ENCODE measurements around the gene RAB10.
A peak's percentile ranks its signal among the peaks of the same experiment; 100 is the strongest.
"Not testable (repeated sequence)": the region's sequence is repeated elsewhere in the genome, so short reads cannot be mapped to it uniquely, and the experiment has no call there.

The RAB10 gene

DNA sequence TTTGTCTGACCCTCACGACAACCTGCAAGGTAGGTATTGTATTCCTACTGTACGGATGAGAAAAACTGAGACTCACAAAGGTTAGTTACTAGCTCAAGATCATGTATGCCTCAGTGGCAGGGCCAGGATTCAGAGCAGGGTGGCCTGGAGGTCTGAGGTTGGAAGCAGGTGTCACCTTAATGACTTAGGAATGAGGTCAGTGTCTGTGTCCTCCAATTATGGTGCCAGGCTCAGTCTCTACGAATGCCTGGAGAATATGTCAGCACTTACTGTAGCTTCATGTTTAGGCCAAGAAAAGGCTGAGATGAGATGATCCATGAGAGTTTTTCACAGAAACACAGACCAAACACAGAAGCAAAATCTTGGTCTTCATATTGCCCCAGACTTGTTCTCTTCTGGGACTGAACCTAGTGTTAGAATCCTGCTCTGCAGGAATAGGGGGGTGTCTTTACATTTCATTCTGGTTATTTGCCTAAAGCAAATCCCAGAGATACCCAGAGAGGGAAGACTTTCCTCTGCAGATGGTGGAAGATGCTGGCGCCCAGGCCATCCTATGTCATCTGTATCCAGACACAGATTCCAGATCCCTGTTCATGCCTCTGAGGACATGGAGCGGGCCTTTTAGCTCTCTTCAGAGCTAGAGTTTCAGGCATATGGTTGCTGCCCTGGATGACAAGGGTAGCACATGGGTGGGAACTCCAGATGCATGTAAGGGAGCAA, 16.3 kb upstream of the RAB10 start:
- intact Hi-C loops (cut with DNase I; ENCODE audit: low total_unique reads), result no loop called here
- Histone ChIP-seq H3K4me1 (peaks cover 0 to 15% (median 10%) of the 10 kb centered on the region in 4 donors), H3K4me3 (no peak overlapping the region), H3K36me3 (no peaks in the 10 kb centered on the region), H3K27ac (peak overlapping the region; percentile 52 to 55), H3K27me3 (no peaks in the 10 kb centered on the region), H3K9me3 (no peaks in the 10 kb centered on the region)
- TF ChIP-seq, protein P1, sequence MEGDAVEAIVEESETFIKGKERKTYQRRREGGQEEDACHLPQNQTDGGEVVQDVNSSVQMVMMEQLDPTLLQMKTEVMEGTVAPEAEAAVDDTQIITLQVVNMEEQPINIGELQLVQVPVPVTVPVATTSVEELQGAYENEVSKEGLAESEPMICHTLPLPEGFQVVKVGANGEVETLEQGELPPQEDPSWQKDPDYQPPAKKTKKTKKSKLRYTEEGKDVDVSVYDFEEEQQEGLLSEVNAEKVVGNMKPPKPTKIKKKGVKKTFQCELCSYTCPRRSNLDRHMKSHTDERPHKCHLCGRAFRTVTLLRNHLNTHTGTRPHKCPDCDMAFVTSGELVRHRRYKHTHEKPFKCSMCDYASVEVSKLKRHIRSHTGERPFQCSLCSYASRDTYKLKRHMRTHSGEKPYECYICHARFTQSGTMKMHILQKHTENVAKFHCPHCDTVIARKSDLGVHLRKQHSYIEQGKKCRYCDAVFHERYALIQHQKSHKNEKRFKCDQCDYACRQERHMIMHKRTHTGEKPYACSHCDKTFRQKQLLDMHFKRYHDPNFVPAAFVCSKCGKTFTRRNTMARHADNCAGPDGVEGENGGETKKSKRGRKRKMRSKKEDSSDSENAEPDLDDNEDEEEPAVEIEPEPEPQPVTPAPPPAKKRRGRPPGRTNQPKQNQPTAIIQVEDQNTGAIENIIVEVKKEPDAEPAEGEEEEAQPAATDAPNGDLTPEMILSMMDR (IDR thresholded peaks at IDR 0.05), result no peak
- DNase-seq, result peak in 1 of 2 donors; percentile 45

DNA sequence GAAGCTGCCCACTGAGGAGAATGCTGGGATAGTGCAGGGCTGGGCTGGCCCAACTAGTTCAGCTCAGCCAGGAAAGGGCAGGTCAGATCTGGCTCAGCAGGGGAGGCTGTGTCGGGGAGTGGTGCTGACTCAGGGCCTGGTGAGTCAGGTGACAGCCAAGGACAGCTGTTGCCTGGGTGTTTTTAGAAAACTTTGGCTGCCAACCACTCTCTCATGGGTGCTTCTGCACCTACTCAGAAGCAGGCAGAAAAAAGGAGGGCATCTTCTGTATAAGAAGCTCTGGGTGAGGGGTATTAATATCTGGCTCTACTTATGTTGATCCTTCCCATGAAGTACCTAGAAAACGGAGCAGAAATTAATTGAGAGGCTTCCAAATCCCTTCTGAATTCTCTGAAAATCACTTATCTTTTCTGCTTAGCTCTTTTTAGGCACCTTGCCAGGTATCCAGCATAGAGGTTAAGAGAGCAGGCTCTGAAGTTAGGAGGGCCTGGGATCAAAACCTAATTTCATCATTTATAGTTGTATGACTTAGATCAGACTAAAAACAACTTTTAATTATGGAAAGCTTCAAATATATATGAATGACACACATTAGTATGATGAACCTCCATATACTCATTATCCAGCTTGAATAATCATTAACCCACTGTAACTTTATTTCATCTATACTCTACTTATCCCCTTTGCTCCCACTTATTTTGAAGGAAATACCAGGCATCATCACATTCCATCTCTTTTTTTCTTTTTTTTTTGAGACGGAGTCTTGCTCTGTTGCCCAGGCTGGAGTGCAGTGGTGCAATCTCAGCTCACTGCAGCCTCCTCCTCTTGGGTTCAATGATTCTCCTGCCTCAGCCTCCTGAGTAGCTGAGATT, 15.5 kb upstream of the RAB10 start:
- Histone ChIP-seq H3K4me1 (peaks cover 0 to 15% (median 10%) of the 10 kb centered on the region in 4 donors), H3K4me3 (no peak overlapping the region), H3K27me3 (no peaks in the 10 kb centered on the region), H3K27ac (peak overlapping the region; percentile 52 to 55), H3K9me3 (no peaks in the 10 kb centered on the region), H3K36me3 (no peaks in the 10 kb centered on the region)
- DNase-seq, result peak; percentile 78 to 90
- intact Hi-C loops (cut with DNase I; ENCODE audit: low total_unique reads), result no loop called here
- TF ChIP-seq, protein P1 (IDR thresholded peaks at IDR 0.05), result no peak

DNA sequence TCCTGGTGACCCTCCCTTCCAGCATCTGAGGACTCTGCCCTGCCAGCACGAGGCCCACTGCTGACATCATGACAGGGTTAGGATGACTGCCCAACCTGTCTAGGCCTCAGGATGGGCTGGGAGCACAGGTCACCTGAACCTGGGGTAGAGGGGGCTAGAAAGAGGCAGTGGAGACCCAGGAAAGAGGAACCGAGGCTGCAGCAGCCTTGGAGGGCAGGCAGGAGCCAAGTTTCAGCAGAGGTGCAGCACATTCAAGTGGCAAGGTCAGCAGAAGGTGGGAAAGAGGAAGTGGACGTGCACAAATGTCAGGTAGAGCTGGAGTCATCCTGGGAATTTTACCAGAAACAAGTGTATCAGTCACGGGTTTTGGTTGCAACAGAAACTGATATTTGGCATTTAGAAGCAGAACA, 13.6 kb upstream of the RAB10 start:
- Histone ChIP-seq H3K27ac (no peak overlapping the region), H3K36me3 (no peaks in the 10 kb centered on the region), H3K27me3 (no peaks in the 10 kb centered on the region), H3K9me3 (no peaks in the 10 kb centered on the region), H3K4me1 (peaks cover 0 to 15% (median 10%) of the 10 kb centered on the region in 4 donors), H3K4me3 (no peak overlapping the region)
- TF ChIP-seq, protein P1 (IDR thresholded peaks at IDR 0.05), result no peak
- no peak for DNase-seq
- intact Hi-C loops (cut with DNase I; ENCODE audit: low total_unique reads), result no loop called here

DNA sequence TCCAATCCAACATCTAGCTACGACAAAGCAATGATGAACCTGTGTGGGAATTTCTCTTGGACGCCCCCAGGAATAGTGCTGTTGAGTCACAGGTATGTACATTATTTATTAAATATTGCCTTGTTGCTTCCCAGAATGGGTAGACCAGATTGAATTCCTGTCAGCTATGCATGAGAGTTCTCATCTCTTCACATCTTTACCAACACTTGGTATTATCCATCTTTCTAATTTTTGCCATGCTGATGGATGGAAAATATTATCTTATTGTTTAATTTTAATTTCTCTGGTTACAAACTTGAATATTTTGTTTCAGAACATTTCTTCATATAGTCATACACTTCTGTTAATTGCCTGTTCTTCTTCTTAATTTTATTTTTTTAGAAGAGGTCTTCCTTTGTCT, 9.6 kb upstream of the RAB10 start:
- TF ChIP-seq, protein P1 (IDR thresholded peaks at IDR 0.05), result no peak
- no peaks in the 10 kb centered on the region for H3K27me3 ChIP-seq
- DNase-seq, result no peak

DNA sequence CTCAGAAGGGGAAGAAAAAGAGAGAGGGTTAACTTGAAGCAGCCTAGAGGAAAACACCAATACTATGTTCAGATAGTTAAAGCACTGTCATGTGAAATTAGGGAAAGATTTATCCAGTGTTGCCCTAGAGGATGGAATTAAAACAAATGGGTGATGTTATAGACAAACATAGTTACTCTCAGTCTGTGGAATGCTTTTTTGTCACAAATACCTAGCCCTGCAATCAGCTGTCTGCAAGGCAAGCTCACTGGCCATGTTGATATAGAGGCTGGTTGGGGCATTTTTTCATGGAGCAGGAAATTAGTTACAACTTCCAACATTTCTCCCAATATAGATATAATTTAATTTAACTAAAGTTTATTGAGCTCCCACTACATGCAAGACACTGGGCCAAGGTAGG, 8.4 kb upstream of the RAB10 start:
- Histone ChIP-seq H3K9me3 (no peaks in the 10 kb centered on the region), H3K27me3 (no peaks in the 10 kb centered on the region), H3K4me1 (no peaks in the 10 kb centered on the region), H3K27ac (no peak overlapping the region), H3K4me3 (no peak overlapping the region), H3K36me3 (no peaks in the 10 kb centered on the region)
- TF ChIP-seq, protein P1 (IDR thresholded peaks at IDR 0.05), result no peak
- intact Hi-C loops (cut with DNase I; ENCODE audit: low total_unique reads), result no loop called here
- DNase-seq, result no peak

More for the DNA sequence above, 9.6 kb upstream of the RAB10 start:
- Histone ChIP-seq H3K36me3 (no peaks in the 10 kb centered on the region), H3K4me3 (no peak overlapping the region), H3K9me3 (no peaks in the 10 kb centered on the region), H3K4me1 (no peaks in the 10 kb centered on the region), H3K27ac (no peak overlapping the region)
- intact Hi-C loops (cut with DNase I; ENCODE audit: low total_unique reads), result no loop called here

DNA sequence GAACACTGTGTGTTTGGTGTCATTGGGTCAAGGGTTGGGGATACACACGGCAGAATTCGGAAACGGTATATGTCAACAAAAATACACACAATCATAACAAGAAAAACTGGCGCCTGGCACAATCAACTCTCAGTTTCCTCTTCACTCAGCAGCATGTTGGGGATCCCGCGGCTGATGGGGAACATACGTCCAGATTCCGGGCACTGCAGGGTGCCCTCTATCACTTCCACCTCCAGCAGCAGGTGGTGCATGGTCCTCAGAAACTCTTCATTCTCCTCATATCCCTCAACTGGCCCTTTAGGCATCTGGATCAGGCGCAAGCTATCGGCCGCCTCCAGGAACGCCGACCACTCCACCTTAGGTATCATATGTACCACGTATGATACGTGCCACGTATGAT, 5.8 kb upstream of the RAB10 start:
- H3K27ac ChIP-seq; H3K4me1 ChIP-seq; H3K9me3 ChIP-seq; H3K27me3 ChIP-seq; H3K4me3 ChIP-seq; DNase-seq; H3K36me3 ChIP-seq; intact Hi-C loops (cut with DNase I; ENCODE audit: low total_unique reads): not testable (repeated sequence)

DNA sequence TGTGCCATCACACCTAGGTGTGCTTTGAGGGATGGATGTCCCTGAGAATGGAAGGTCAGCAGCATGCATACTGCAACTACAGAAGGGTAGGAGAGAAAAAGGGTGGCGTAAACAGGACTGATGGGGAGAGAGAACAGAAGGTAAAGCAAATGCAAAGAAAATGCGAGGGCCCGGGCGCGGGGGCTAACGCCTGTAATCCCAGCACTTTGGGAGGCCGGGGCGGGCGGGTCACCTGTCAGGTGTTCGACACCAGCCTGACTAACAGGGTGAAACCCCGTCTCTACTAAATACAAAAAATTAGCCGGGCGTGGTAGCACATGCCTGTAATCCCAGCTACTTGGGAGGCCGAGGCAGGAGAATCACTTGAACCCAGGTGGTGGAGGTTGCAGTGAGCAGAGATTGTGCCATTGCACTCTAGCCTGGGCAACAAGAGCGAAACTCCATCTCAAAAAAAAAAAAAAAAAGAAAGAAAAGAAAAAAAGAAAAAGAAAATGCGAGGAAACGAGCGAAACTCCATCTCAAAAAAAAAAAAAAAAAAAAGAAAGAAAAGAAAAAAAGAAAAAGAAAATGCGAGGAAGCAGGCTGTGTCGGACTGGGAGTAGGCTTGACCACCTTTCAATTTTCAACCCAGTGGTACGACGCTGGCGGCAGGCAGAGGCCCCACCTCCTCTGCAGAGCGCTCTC, 1.2 kb upstream of the RAB10 start:
- Histone ChIP-seq H3K27ac (peak overlapping the region; percentile 93 to 97), H3K4me1 (peaks cover 0 to 30% (median 22%) of the 10 kb centered on the region in 4 donors), H3K4me3 (peak overlapping the region; percentile 93 to 94)
- H3K27me3 ChIP-seq, DNase-seq, H3K36me3 ChIP-seq, H3K9me3 ChIP-seq: not testable (repeated sequence)
- intact Hi-C loops (cut with DNase I; ENCODE audit: low total_unique reads), result loop anchor here (5.0 kb wide), 2 partner anchors 40 to 155 kb away; partner anchors contain the start of gene ASXL2
